Ramos (cell line): ENCODE measurements around the gene ZNF366.

Experiments used
- in situ Hi-C: fragments of 300-500 bp; cut with MboI; formaldehyde crosslinking; loops from one replicate; pipeline ENCODE4 v1.14.3; 2022; ENCODE audit warnings: low sequenced_read_pairs; ENCODE audit not compliant: unreplicated experiment

ZNF366 gene

DNA sequence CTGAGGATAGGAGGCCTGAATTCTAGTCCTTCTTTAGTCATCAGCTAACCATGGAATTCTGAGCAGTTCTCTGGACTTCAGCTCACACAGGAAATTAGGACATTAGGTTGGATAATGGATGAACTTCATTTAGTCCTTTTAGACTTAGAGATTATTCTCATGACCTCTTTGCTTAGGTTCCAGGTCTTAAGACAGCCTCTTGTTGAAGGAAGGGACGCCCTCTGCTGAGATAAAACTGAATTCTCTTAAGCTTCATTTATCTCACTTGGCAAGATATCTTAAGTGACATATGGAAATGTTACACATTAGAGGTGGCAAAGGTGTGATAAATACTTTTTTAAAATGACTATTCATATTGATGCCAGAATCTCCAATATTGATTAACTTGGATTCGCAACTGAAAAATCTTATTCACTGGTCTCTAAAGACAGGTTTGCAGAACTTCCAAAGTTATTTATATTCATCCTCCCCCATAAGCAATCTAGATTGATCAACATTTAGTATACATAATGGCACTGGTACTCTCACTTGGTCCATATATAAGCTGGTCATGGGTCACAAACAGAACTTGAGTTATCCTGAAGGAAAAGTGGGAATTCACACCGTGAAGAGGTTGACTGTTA is 16.9 kb upstream of the ZNF366 start:
- in situ Hi-C loops, result no loop called here

DNA sequence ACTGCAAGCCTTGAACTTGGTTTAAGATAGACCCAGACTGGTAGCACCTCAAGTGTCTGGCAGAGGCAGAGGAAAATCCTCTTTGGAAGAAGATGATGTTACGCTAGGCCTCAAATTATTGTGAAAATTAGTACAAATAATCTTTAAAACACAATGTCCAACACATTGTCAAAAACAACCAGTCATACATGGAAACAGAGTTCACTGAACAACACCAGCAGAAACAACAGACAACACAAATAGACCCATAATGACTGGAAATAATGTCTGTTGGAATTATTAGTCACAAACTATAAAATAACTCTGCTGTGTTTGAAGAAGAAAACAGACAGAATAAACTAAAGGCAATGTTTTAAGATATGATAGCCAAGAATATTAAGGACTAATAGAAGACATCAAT is 15.4 kb upstream of the ZNF366 start:
- in situ Hi-C loops, result no loop called here

DNA sequence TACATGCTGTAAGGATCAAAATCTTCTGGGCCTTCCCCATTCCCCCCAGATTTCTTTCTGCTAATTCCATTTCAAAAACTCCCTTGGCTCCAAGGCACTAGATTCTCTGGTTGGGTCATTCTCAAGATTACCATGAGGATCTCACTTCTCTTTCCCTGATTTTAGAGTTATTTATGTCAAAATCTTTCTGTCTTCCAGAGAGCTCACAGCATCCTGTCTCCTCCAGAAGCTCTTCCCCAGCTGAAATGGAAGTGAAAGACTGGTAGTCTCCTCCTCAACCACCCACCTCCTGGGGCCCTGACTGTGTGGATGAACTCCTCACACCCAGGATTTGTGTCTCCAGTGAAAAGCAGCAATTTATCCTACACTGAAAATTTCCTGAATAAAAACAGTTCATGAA is 11.9 kb upstream of the ZNF366 start:
- in situ Hi-C loops, result no loop called here

DNA sequence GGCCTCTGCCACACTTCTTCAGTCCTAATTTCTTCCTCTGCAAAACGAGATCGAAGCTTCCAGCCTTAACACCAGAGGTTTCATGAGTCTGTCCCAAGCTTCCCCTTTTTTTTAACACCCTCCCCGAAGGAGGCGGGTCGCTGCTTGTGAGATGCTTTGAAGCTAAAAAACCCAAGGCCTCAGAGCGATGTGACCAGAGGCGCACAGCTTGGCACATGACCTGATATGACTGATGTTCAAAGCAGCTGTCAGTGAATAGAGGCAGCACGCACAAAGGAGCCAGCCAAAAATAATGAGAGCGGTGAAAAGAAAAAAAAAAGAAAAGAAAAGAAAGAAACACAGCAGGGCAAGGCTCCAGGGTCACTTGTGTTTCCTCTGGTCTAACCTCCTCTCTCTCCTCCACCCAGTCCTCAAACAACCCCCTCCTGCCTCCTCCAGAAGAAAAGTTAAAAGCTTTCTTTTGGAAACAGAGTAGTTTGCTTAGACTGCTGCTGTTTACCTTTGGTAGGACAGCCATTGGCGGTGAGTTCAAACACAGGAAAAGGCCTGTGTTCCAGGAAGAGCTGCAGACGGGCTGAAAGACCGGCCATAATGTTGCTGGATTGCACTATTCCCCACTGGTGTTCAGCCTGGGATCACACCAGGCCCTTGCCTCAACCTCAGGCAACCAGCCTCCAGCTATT is 10.9 kb upstream of the ZNF366 start:
- in situ Hi-C loops, result no loop called here

DNA sequence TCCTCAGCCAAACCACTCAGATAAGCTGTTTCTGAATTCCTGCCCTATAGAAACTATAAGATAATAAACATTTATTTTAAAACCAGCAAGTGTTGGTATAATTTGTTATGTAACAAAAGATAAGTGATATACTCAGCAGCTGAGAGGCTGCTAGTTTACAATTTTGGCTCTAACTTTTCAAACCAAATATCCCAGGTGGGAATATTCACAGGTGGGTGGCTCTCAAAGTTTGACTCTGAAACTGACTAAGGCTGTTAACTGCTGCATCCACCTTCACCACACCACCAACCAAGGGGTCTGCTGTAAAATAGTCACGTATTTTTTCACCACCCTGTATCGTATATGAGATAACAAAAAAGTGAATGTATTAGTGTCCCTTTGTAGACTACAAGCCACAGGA is 9.7 kb upstream of the ZNF366 start:
- in situ Hi-C loops, result no loop called here

DNA sequence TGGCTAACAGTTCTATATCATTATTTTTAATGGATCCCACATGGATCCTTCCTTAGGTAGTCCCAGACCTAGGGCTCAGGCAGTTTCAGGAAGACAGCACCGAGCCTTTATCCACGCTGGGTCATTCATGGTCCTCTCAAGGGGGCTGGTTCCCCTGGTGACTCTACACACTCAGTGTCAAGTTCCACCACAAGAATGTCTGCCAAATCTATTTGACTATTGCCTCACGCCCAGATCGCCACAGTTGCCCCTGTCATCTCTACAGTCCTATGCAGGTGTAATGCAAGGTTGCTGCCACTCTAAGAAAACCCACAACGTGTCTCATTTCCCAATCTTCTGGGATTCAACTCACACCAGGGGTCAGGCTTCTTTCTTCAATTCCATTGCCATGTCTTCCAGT is 8.0 kb upstream of the ZNF366 start:
- in situ Hi-C loops, result no loop called here

DNA sequence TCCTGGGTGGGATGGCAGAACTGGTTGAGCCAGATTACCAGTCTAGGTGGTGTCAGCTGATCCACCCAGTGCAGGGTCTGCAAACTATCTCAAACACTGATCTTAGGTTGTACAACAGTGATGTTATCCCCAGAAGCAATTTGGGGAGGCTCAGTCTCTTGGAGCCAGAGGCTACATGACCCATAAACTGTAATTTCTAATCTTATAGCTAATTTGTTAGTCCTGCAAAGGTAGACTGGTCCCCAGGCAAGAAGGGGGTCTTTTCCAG is 5.3 kb upstream of the ZNF366 start:
- in situ Hi-C loops, result no loop called here

DNA sequence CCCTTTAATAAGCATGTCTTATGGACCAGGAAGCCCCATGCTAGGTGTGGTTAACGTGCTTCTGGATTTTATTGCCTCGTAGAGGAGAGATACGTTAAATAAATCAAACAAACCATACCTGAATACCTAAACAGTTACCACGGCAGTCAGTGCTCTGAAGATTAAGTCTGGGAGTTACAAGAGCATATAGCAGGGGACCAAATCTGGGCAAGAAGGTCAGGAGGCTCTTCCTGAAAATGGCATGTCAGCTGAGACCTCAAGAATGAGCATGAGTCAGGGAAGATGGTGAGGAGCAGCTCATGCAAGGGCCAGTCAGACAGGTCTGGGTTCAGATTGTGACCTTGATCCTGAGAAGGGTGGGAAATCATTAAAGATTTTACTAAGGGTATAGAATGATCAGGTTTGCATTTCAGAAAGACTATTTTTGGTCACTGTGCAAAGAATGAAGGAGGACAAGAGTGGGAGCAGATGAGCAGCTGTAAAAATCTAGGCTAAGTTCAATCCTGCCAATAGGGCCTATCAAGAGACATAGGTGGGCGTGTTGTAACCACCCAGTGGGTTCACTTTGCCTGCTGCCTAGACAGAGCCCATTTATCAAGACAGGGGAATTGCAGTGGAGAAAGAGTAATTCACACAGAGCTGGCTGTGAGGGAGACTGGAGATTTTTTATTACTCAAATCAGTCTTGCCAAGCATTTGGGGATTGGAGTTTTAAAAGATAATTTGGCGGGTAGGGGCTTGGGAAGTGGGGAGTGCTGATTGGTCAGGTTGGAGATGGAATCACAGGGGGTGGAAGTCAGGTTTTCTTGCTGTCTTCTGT is 4.8 kb upstream of the ZNF366 start:
- in situ Hi-C loops, result no loop called here

DNA sequence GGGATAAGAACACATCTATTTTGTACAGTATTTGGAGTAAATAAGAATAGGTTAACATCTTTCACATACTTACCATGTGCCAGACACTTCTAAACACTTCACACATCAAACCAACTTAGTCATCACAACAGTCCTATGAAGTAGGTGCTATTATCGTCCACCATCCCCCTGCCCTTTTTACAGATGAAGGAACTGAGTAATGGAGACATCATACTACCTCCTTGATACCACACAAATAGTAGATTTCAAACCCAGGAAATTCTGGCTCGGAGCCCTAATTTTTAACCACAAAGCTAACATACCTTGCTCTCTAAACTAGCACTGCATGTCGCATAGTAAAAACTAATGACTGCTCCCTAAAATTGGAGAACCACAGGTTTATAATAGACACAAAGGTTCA is 4.2 kb upstream of the ZNF366 start:
- in situ Hi-C loops, result no loop called here

DNA sequence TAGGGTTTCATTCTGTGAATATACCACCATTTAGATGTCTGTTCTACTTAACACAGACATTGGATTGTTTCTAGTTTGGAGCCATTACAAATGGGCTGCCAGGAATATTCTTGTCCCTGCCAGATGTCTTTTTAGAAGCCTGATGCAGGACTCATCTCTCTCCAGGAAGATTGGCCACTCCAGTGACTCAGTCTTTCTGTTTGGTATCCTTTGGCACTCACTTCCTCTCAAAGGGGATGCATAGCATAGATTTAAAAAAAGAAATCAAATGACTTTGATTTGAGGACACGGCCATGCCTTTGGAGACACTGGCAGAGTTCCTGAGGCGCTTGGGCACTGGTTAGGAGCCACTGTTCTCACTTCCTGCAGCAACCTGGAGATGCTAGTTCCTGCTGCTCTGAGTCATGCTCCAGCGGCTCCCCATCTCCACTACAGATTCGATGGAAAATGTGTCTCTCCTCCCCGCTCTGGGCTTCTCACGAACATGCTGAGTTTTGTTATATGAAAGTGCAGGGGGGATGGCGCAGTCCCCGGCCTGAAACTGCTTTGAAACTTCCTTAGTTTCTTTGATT is 3.5 kb upstream of the ZNF366 start:
- in situ Hi-C loops, result no loop called here

DNA sequence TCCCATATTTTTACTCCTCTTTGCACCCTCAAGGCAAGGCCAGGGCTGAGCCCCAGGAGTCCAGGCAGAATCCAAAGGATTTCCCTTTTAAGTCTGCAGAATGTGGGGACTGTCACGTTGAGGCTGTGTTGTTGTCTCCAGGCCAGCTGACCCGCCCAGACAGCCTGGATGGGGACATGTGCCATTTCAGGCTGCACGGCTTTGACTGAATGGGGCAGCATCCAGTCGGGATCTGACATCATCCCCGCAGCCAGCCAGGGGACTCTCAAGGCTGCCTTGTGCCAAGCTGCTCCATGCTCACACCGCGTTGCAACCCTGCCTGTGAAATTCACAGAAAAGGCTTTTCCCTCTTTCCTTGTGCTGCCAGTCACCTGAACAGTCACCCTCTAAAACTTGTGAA is 2.2 kb upstream of the ZNF366 start:
- in situ Hi-C loops, result no loop called here

DNA sequence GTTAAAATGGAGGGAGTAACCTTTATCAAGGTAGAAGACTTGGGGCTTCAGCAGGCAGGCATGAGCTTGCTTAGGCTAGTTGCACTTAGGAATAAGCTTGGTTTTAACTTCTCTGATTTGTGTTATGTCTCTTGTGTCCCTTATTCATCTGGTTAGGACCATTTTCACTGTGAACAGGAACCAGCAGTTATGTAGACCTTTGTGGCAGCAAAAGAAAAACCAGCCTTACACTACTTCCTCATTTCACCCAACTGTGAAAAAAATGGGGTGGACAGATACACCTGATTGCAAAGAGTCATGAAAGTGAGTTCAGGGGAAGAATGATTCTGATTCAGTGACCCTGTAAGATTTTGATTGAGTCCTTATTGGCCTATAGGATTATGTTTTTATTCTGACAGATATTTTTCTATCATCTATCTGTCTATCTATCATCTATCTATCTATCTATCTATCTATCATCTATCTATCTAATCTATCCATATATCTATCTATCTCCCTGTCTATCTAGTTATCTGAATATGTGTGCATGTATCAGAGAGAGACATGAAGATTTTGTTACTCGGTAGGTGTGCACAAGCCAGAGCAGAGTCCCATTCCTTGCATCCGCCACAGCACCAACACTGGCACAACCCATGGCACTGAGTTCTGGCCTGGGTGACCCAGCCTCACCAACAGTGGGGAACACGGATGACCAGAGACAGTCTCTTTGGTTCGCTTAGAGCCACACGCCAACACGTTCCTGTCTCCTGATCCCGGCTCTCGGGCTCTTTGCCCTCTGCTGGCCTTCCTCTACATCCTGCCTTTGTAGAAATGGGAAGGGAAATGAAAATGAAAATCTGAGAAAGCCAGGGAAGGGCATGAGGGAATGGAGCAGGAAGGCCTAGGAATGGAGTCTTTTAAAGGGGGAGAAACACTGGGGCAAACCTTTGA is 1.3 kb upstream of the ZNF366 start:
- in situ Hi-C loops, result no loop called here

DNA sequence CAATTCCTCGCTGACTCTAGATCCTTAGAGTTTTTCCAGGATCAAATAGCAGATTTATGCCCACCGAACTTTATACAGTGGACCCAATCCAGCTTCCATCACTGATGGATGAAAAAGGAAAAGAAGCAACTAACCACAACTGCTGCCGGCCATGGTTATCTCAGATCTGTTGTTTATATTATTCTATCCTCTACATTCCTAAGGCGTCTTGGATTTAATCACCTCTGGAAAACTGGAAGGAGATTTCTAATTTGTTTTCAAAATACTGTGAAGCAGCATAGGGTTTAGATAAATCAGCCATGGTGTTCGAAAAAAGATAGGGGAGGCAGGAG is 663 bp upstream of the ZNF366 start:
- in situ Hi-C loops, result no loop called here

DNA sequence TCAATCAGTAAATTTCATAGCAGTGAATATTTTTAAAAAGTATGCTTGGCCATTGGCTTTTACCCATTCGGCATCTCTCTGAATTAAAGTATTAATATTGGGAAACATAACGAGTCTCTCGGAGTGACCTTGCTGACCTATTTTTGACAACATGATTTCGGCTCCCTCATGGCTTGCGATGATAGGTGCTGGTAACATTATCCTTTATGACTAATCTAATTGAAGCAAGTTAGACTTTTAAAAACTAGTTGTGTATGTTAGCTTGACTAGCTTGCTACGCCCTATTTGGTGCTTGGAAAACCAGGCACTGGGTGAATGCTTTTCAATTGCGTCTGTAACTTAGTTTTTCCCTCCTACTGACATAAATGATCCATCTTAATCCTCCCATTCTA is 1.1 kb downstream of the ZNF366 start:
- in situ Hi-C loops, result no loop called here

DNA sequence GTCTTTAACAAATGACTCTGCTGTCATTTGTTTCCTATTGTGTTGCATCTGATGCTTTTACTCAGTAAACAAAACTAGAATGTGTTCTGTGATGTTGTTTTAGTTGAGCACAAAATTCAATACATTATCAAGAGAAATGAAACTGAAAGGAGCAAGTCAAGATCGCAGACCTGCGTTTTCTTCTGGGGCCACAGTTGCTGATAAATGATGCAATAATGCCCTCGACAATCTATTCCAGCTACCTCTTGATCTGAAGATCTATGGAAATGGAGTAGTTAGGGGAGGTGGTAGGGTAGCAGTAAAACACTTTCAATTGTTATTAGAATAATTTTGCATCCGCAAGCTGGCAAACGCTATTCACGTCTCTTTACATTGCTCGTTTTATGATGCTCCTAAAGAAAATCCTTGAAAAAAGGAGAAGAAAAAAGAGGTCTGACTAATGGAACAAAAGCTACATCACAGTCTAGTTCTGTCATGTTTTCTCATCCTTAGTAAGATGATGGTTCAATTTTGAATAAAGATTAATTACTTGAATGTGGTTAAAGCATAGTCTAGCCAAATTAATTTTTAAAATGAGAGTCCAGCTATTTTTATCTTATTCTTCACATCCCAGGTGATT is 1.6 kb downstream of the ZNF366 start:
- in situ Hi-C loops, result no loop called here

DNA sequence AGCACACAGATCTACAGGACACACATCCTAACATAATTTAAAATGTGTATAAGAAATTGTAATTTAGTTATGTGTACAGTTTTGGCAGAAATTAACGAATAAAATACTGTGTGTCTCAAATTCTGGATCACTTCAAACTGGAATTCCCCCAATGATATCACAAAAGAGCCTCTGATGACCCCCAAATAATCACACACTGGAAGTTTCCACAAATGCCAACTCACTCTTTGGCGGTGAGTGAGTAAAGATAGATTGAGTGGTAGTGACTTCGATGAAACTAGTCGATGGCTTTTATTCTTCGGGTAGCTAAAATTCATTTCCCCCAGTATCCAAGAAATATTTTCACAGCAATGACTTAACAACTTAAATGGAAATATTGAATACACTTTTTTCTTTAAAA is 2.2 kb downstream of the ZNF366 start:
- in situ Hi-C loops, result no loop called here

DNA sequence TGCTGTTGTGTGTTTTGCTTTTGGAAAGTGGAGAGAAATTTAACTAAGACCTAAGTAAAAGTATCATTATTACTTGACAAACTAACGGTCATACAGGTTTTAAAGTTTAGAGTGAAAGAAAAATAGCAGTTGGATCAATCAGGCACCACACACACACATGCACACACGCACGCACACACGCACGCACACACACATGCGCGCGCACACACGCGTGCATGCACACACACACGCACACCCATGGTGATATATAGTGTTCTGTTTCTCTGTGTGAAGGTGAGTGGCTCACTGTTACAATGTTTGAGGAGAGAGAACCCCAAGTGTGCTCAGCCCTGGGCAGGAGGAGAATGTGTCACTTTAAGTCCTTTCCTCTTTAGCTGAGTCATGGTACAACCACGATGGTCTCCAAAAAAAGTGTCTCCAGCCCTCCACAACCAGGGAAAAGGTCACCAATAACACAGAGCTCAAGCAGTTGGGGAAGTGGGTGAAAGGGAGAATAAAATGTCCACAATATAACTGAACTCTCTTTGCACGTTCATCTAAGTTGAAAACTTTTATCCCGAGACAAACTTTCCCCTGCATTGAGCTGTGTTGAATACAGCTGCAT is 3.2 kb downstream of the ZNF366 start:
- in situ Hi-C loops, result no loop called here

DNA sequence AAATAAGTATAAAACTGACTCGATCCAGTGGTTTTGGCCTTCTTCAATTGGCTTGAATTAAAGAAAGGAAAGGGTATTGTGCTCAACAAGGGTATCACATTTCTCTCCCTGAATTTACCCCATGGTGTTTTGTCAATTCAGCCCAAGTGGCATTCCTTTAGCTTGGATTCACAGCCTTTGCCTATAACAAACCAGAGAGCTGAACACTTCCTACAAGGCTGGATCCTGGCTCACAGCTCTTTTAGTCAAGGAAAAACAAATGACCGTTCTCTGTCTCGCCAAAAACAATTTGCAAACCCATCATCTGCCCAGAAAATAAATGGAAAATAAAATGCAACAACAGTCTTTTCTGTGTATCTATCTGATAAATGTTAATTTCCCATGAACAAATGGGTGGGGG is 5.7 kb downstream of the ZNF366 start:
- in situ Hi-C loops, result no loop called here

DNA sequence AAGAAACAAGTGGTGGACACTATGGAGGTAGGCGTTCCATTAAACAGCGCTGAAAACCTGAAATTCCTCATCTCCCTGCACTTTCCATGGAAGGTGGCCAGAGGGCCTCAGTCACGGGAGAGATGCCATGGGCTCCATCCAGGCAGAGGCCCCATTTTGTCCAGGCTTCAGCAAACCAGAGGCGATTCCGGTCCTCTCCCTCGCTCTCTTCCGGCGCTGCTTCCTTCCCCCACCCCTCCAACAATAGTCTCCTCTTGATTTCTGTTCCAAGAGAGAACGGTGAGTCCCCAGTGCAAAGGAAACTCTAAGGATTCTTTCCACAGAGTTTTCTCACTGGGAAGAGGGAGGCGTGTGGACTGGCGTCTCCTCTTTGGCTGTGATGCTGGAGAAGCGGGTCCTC is 7.5 kb downstream of the ZNF366 start:
- in situ Hi-C loops, result no loop called here

DNA sequence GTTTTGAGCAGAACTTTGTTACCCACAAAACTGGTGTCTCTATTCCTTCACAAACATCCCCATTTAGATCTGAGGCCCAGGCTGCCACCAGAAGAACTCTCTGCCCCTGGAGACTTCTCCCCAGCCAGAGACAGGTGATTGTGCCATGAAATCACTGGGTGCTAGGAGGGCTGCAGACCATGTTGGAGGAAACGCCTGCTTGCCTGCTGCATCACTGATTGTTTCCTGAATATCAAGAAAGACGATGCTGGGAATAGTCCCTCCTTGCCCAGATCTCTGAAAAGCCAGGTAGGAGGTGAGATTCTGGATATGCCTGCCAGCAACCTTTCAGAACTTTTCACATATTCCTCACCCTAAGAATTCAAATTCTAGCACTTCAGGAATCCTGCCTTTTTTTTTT is 8.1 kb downstream of the ZNF366 start:
- in situ Hi-C loops, result no loop called here
